ENCODE measurements around the gene POU6F2.

Gene POU6F2

GRCh38 chr7:39142750-39143149 is 165.0 kb downstream of the POU6F2 start:
- Histone ChIP-seq H3K9ac (ENCODE audit: low read depth, low read length, poor library complexity) (no peak overlapping the region), H3K23ac (ENCODE audit: low read depth, low read length, poor library complexity) (no peak overlapping the region), H3K27ac (replicated peaks; ENCODE audit: low read length) (no peak overlapping the region), H3K4ac (ENCODE audit: low read length) (no peak overlapping the region), H4K8ac (ENCODE audit: low read depth, low read length) (no peak overlapping the region), H3K14ac (ENCODE audit: low read length) (no peak overlapping the region), H2AFZ (ENCODE audit: low read length) (no peak overlapping the region), H2BK15ac (ENCODE audit: low read length) (no peak overlapping the region), H2AK5ac (ENCODE audit: low read depth, low read length) (no peak overlapping the region), H3K9me3 (replicated peaks in 1 of 2; ENCODE audit: control insufficient read depth in 2 of 2, insufficient read depth in 1 of 2, low read depth in 1 of 2, low read length in 2 of 2) (no peaks in the 10 kb centered on the region), H2BK120ac (ENCODE audit: low read depth, low read length) (no peak overlapping the region), H4K91ac (ENCODE audit: low read depth, low read length, poor library complexity) (no peak overlapping the region), H3K4me3 (ENCODE audit: low read length in 2 of 2) (no peak overlapping the region), H3K36me3 (replicated peaks in 1 of 2; ENCODE audit: control insufficient read depth in 2 of 2, insufficient read depth in 2 of 2, low read length in 2 of 2) (no peaks in the 10 kb centered on the region), H2BK5ac (ENCODE audit: low read length) (no peak overlapping the region), H3K4me1 (ENCODE audit: control insufficient read depth in 2 of 2, insufficient read depth in 1 of 2, low read depth in 1 of 2, low read length in 2 of 2) (no peaks in the 10 kb centered on the region), H3K18ac (ENCODE audit: low read length) (no peak overlapping the region), H3K27me3 (ENCODE audit: control insufficient read depth in 3 of 3, insufficient read depth in 3 of 3, low read depth in 1 of 3, low read length in 3 of 3) (peaks cover 0 to 4% (median 0%) of the 10 kb centered on the region in 3 experiments), H3K4me2 (ENCODE audit: insufficient read depth, low read length, poor library complexity, severe bottlenecking) (no peak overlapping the region), H2BK12ac (ENCODE audit: low read length) (no peak overlapping the region), H3K79me1 (ENCODE audit: low read depth, low read length) (peaks cover 1% of the 10 kb centered on the region)
- no peak for DNase-seq (ENCODE audit: low spot score)
- no CpG with 5 or more reads among the region's 1 CpG for WGBS, 2 donors (ENCODE audit: extremely low coverage in 2 of 2, insufficient read length in 2 of 2, insufficient replicate concordance in 1 of 2)

- Histone ChIP-seq H2BK120ac (ENCODE audit: low read depth, low read length) (no peak overlapping the region), H3K4ac (ENCODE audit: low read length) (no peak overlapping the region), H3K4me1 (ENCODE audit: control insufficient read depth in 2 of 2, insufficient read depth in 1 of 2, low read depth in 1 of 2, low read length in 2 of 2) (no peaks in the 10 kb centered on the region), H3K9ac (ENCODE audit: low read depth, low read length, poor library complexity) (no peak overlapping the region), H3K9me3 (replicated peaks in 1 of 2; ENCODE audit: control insufficient read depth in 2 of 2, insufficient read depth in 1 of 2, low read depth in 1 of 2, low read length in 2 of 2) (no peaks in the 10 kb centered on the region), H2BK12ac (ENCODE audit: low read length) (no peak overlapping the region), H3K14ac (ENCODE audit: low read length) (no peak overlapping the region), H4K91ac (ENCODE audit: low read depth, low read length, poor library complexity) (no peak overlapping the region), H3K27ac (replicated peaks; ENCODE audit: low read length) (no peak overlapping the region), H3K4me2 (ENCODE audit: insufficient read depth, low read length, poor library complexity, severe bottlenecking) (no peak overlapping the region), H2BK15ac (ENCODE audit: low read length) (no peak overlapping the region), H4K8ac (ENCODE audit: low read depth, low read length) (no peak overlapping the region), H3K4me3 (ENCODE audit: low read length in 2 of 2) (no peak overlapping the region), H3K18ac (ENCODE audit: low read length) (no peak overlapping the region), H3K79me1 (ENCODE audit: low read depth, low read length) (no peaks in the 10 kb centered on the region), H3K27me3 (ENCODE audit: control insufficient read depth in 3 of 3, insufficient read depth in 3 of 3, low read depth in 1 of 3, low read length in 3 of 3) (peaks cover 0 to 4% (median 0%) of the 10 kb centered on the region in 3 experiments), H3K23ac (ENCODE audit: low read depth, low read length, poor library complexity) (no peak overlapping the region), H2AK5ac (ENCODE audit: low read depth, low read length) (no peak overlapping the region), H3K36me3 (replicated peaks in 1 of 2; ENCODE audit: control insufficient read depth in 2 of 2, insufficient read depth in 2 of 2, low read length in 2 of 2) (no peaks in the 10 kb centered on the region), H2BK5ac (ENCODE audit: low read length) (no peak overlapping the region), H2AFZ (ENCODE audit: low read length) (no peak overlapping the region)
- WGBS, 2 donors (ENCODE audit: extremely low coverage in 2 of 2, insufficient read length in 2 of 2, insufficient replicate concordance in 1 of 2) = no CpG with 5 or more reads among the region's 1 CpG
- no peak for DNase-seq (ENCODE audit: low spot score)
These were observed 166.7 kb downstream of the POU6F2 start for GRCh38 chr7:39144420-39144819.

GRCh38 chr7:39145283-39145682 is 167.6 kb downstream of the POU6F2 start:
- Histone ChIP-seq H3K27ac (replicated peaks; ENCODE audit: low read length) (no peak overlapping the region), H2AK5ac (ENCODE audit: low read depth, low read length) (no peak overlapping the region), H4K91ac (ENCODE audit: low read depth, low read length, poor library complexity) (no peak overlapping the region), H2BK120ac (ENCODE audit: low read depth, low read length) (no peak overlapping the region), H3K18ac (ENCODE audit: low read length) (no peak overlapping the region), H3K14ac (ENCODE audit: low read length) (no peak overlapping the region), H3K23ac (ENCODE audit: low read depth, low read length, poor library complexity) (no peak overlapping the region), H2BK5ac (ENCODE audit: low read length) (no peak overlapping the region), H4K8ac (ENCODE audit: low read depth, low read length) (no peak overlapping the region), H3K4me2 (ENCODE audit: insufficient read depth, low read length, poor library complexity, severe bottlenecking) (no peak overlapping the region), H3K9ac (ENCODE audit: low read depth, low read length, poor library complexity) (no peak overlapping the region), H3K27me3 (ENCODE audit: control insufficient read depth in 3 of 3, insufficient read depth in 3 of 3, low read depth in 1 of 3, low read length in 3 of 3) (peaks cover 0 to 4% (median 0%) of the 10 kb centered on the region in 3 experiments), H3K4me3 (ENCODE audit: low read length in 2 of 2) (no peak overlapping the region), H3K9me3 (replicated peaks in 1 of 2; ENCODE audit: control insufficient read depth in 2 of 2, insufficient read depth in 1 of 2, low read depth in 1 of 2, low read length in 2 of 2) (no peaks in the 10 kb centered on the region), H3K4me1 (ENCODE audit: control insufficient read depth in 2 of 2, insufficient read depth in 1 of 2, low read depth in 1 of 2, low read length in 2 of 2) (no peaks in the 10 kb centered on the region), H3K36me3 (replicated peaks in 1 of 2; ENCODE audit: control insufficient read depth in 2 of 2, insufficient read depth in 2 of 2, low read length in 2 of 2) (no peaks in the 10 kb centered on the region), H2BK15ac (ENCODE audit: low read length) (no peak overlapping the region), H2BK12ac (ENCODE audit: low read length) (no peak overlapping the region), H2AFZ (ENCODE audit: low read length) (no peak overlapping the region), H3K4ac (ENCODE audit: low read length) (no peak overlapping the region), H3K79me1 (ENCODE audit: low read depth, low read length) (no peaks in the 10 kb centered on the region)
- DNase-seq (ENCODE audit: low spot score) = no peak
- no CpG with 5 or more reads among the region's 3 CpGs for WGBS, 2 donors (ENCODE audit: extremely low coverage in 2 of 2, insufficient read length in 2 of 2, insufficient replicate concordance in 1 of 2)

DNA sequence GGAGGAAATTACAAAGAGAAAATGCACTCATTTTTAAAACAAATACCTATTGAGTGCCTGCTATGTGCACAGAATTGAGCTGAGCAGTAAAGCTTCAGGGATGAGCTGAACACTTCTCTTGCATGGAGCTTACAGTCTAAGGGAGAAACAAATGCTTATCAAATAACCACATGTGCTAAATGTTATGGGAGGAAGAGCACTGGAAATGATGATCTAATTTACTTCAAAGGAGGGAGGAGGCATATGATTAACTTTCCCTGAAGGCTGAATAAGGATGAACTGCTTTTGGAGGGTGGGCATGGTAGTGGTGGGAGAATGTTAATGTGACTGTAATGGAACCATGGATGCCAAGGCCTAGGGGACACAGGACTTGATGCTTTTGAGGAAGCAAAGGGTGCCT is 168.2 kb downstream of the POU6F2 start:
- Histone ChIP-seq H3K9ac (ENCODE audit: low read depth, low read length, poor library complexity) (no peak overlapping the region), H3K18ac (ENCODE audit: low read length) (no peak overlapping the region), H4K91ac (ENCODE audit: low read depth, low read length, poor library complexity) (no peak overlapping the region), H2BK15ac (ENCODE audit: low read length) (no peak overlapping the region), H2BK12ac (ENCODE audit: low read length) (no peak overlapping the region), H3K14ac (ENCODE audit: low read length) (no peak overlapping the region), H3K9me3 (replicated peaks in 1 of 2; ENCODE audit: control insufficient read depth in 2 of 2, insufficient read depth in 1 of 2, low read depth in 1 of 2, low read length in 2 of 2) (no peaks in the 10 kb centered on the region), H3K4ac (ENCODE audit: low read length) (no peak overlapping the region), H2BK120ac (ENCODE audit: low read depth, low read length) (no peak overlapping the region), H3K23ac (ENCODE audit: low read depth, low read length, poor library complexity) (no peak overlapping the region), H3K4me1 (ENCODE audit: control insufficient read depth in 2 of 2, insufficient read depth in 1 of 2, low read depth in 1 of 2, low read length in 2 of 2) (no peaks in the 10 kb centered on the region), H4K8ac (ENCODE audit: low read depth, low read length) (no peak overlapping the region), H3K36me3 (replicated peaks in 1 of 2; ENCODE audit: control insufficient read depth in 2 of 2, insufficient read depth in 2 of 2, low read length in 2 of 2) (no peaks in the 10 kb centered on the region), H2AK5ac (ENCODE audit: low read depth, low read length) (no peak overlapping the region), H3K4me3 (ENCODE audit: low read length in 2 of 2) (no peak overlapping the region), H3K27ac (replicated peaks; ENCODE audit: low read length) (no peak overlapping the region), H3K79me1 (ENCODE audit: low read depth, low read length) (no peaks in the 10 kb centered on the region), H3K4me2 (ENCODE audit: insufficient read depth, low read length, poor library complexity, severe bottlenecking) (no peak overlapping the region), H3K27me3 (ENCODE audit: control insufficient read depth in 3 of 3, insufficient read depth in 3 of 3, low read depth in 1 of 3, low read length in 3 of 3) (peaks cover 0 to 4% (median 0%) of the 10 kb centered on the region in 3 experiments), H2AFZ (ENCODE audit: low read length) (no peak overlapping the region), H2BK5ac (ENCODE audit: low read length) (no peak overlapping the region)
- no peak for DNase-seq (ENCODE audit: low spot score)

Measured in neuronal stem cell (in vitro differentiated cells).